AG04450 (cell line): ENCODE data around the gene ARID4A. TPM values are rescaled to one million over a fixed set of nuclear protein-coding genes. Genes with fewer than 3 reads are reported as not detected.

Experiments
- CTCF ChIA-PET: fragments of 300-600, 350-600 bp; formaldehyde crosslinking; extraction: SDS; loops from one replicate; lab custom pipeline; 2022; ENCODE audit warnings: antibody characterized with exemption, inconsistent platforms; lab: Charles Lee
- POLR2A ChIA-PET: fragments of 350-600 bp; formaldehyde crosslinking; extraction: SDS; loops from one replicate; lab custom pipeline; 2021; ENCODE audit warnings: antibody characterized with exemption, inconsistent platforms; lab: Yijun Ruan, JAX
- DNase-seq: peaks from one replicate; pipeline ENCODE4 v3.0.0-alpha.2; 2011; ENCODE audit warnings: low read depth, low spot score
- H3K27ac ChIP-seq: one replicate; pipeline ENCODE4 v1.5.1; 2012; ENCODE audit warnings: low read depth, low read length, control low read depth
- H3K27me3 ChIP-seq: one replicate; pipeline ENCODE4 v1.6.0; 2012; ENCODE audit warnings: low read length; ENCODE audit not compliant: control insufficient read depth, insufficient read depth
- H3K4me3 ChIP-seq: 2 replicates; pipeline ENCODE4 v1.5.1; 2011; ENCODE audit warnings: mild to moderate bottlenecking, low read depth, low read length, control low read depth
- H3K9me3 ChIP-seq: 2 replicates; pipeline ENCODE4 v1.5.1; 2012; ENCODE audit warnings: low read length; ENCODE audit not compliant: control insufficient read depth, insufficient read depth
- CTCF ChIP-seq: IDR thresholded peaks from 2 replicates; pipeline ENCODE4 v1.5.1; 2011; ENCODE audit warnings: low read depth, low read length, control low read depth, inconsistent platforms
- polyA plus RNA-seq: library from polyadenylated mRNA; depleted of rRNA; stranded (reverse); fragments of >200 nt; gene quantifications from 2 replicates; pipeline ENCODE4 v1.2.3, GENCODE V29; 2011

Gene ARID4A
- polyA plus RNA-seq, 1 experiment, result 12.4 TPM

GRCh38 chr14:58291646-58292045 lies 6.7 kb upstream of the ARID4A start:
- ChIA-PET POLR2A (interaction anchor here (0.7 kb wide), 1 partner anchor 45 kb away, joined by 4 read pairs; no protein-coding TSS in a partner anchor), CTCF (interaction anchor here (0.6 kb wide), 1 partner anchor 28 kb away, joined by 4 read pairs; no protein-coding TSS in a partner anchor)
- no peaks in the 10 kb centered on the region for H3K27me3 ChIP-seq
- TF ChIP-seq CTCF, result no peak
- no peak overlapping the region for H3K27ac ChIP-seq
- DNase-seq, result no peak
- no peaks in the 10 kb centered on the region for H3K9me3 ChIP-seq
- H3K4me3 ChIP-seq, result no peak overlapping the region

GRCh38 chr14:58292187-58292586 lies 6.2 kb upstream of the ARID4A start:
- ChIA-PET POLR2A (interaction anchor here (0.7 kb wide), 1 partner anchor 45 kb away, joined by 4 read pairs; no protein-coding TSS in a partner anchor), CTCF (interaction anchor here (0.6 kb wide), 1 partner anchor 28 kb away, joined by 4 read pairs; no protein-coding TSS in a partner anchor)
- no peaks in the 10 kb centered on the region for H3K9me3 ChIP-seq
- no peak overlapping the region for H3K27ac ChIP-seq
- no peak for TF ChIP-seq CTCF
- no peak for DNase-seq
- no peaks in the 10 kb centered on the region for H3K27me3 ChIP-seq
- no peak overlapping the region for H3K4me3 ChIP-seq

GRCh38 chr14:58294201-58294600 lies 4.2 kb upstream of the ARID4A start:
- POLR2A ChIA-PET, result no interaction called here
- no peak for TF ChIP-seq CTCF
- no peaks in the 10 kb centered on the region for H3K27me3 ChIP-seq
- no peaks in the 10 kb centered on the region; the same call in 1 of the 2 replicates for H3K9me3 ChIP-seq
- no peak for DNase-seq
- H3K27ac ChIP-seq, result no peak overlapping the region
- H3K4me3 ChIP-seq, result no peak overlapping the region
- CTCF ChIA-PET, result no interaction called here

DNA sequence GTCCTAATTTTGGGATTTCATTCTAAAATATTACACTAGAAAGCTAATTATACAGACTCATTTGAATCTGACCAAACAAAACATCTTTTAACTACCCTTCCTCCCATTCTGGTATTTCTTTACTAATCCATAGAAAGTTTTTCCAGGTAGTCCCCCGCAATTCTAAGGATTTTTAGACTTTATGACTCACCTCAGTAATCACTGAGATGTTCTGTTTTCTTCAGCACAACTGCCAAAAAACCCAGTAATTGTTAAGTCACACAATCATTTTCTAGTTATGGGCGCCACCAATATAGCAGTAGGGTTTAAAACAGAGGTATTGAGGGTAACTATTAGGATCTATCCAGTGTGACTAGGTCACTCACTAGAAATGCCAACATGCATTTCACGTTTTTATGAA lies 1.6 kb upstream of the ARID4A start:
- TF ChIP-seq CTCF, result no peak
- Histone ChIP-seq H3K27ac (no peak overlapping the region), H3K9me3 (no peaks in the 10 kb centered on the region; the same call in 1 of the 2 replicates), H3K27me3 (no peaks in the 10 kb centered on the region), H3K4me3 (peak overlapping the region; percentile 94)
- ChIA-PET POLR2A (interaction anchor here (1.9 kb wide), 1 partner anchor 21 kb away, joined by 6 read pairs; no protein-coding TSS in a partner anchor), CTCF (interaction anchor here (1.8 kb wide), 1 partner anchor 10 kb away, joined by 4 read pairs; no protein-coding TSS in a partner anchor)
- no peak for DNase-seq

GRCh38 chr14:58297412-58297761 lies 968 bp upstream of the ARID4A start:
- Histone ChIP-seq H3K9me3 (no peaks in the 10 kb centered on the region; the same call in 1 of the 2 replicates), H3K27ac (peak overlapping the region; percentile 98), H3K4me3 (peak overlapping the region; percentile 94), H3K27me3 (no peaks in the 10 kb centered on the region)
- no peak for TF ChIP-seq CTCF
- ChIA-PET CTCF (interaction anchor here (1.8 kb wide), 1 partner anchor 10 kb away, joined by 4 read pairs; no protein-coding TSS in a partner anchor), POLR2A (interaction anchor here (1.1 to 1.9 kb wide), 5 partner anchors 8 to 130 kb away, joined by 3 to 8 read pairs (median 6); partner anchors contain the start of genes KIAA0586, TIMM9 and TOMM20L)
- peak; percentile 7 for DNase-seq
